GM23248 (cell line): Measurements from ENCODE around the gene ANKAR. TPM values are rescaled to one million over a fixed set of nuclear protein-coding genes. Genes with fewer than 3 reads are reported as not detected.

Source experiments
- DNase-seq: peaks from one replicate; pipeline ENCODE4 v3.0.0-alpha.2; 2015
- H2AFZ ChIP-seq: fragments of 200-600 bp; sonication (generic); 2 replicates; pipeline ENCODE4 v1.6.1; 2016; ENCODE audit warnings: antibody characterized with exemption
- H3F3A ChIP-seq: fragments of 200-600 bp; sonication (generic); 2 replicates; pipeline ENCODE4 v1.6.1; 2016; ENCODE audit warnings: mild to moderate bottlenecking, antibody characterized with exemption, mixed run types; ENCODE audit not compliant: insufficient read depth
- H3K27ac ChIP-seq: fragments of 200-600 bp; sonication (generic); 2 replicates; pipeline ENCODE4 v1.5.1; 2016; ENCODE audit warnings: mild to moderate bottlenecking
- H3K27me3 ChIP-seq: fragments of 200-600 bp; sonication (generic); replicated peaks from 2 replicates; pipeline ENCODE4 v1.6.1; 2016; ENCODE audit warnings: mild to moderate bottlenecking; ENCODE audit not compliant: insufficient read depth
- H3K36me3 ChIP-seq: fragments of 200-600 bp; sonication (generic); 2 replicates; pipeline ENCODE4 v1.6.1; 2016; ENCODE audit warnings: low read depth, mild to moderate bottlenecking
- H3K4me1 ChIP-seq: fragments of 200-600 bp; sonication (generic); 2 replicates; pipeline ENCODE4 v1.6.1; 2016; ENCODE audit warnings: mild to moderate bottlenecking; ENCODE audit not compliant: insufficient read depth
- H3K4me2 ChIP-seq: fragments of 200-600 bp; sonication (generic); one replicate; pipeline ENCODE4 v1.6.1; 2016; ENCODE audit warnings: mild to moderate bottlenecking; ENCODE audit not compliant: unreplicated experiment
- H3K4me3 ChIP-seq: fragments of 200-600 bp; sonication (generic); 2 replicates; pipeline ENCODE4 v1.5.1; 2016; ENCODE audit warnings: mild to moderate bottlenecking
- H3K79me2 ChIP-seq: fragments of 200-600 bp; sonication (generic); 2 replicates; pipeline ENCODE4 v1.6.1; 2016; ENCODE audit warnings: mild to moderate bottlenecking; ENCODE audit not compliant: insufficient read depth
- H3K9ac ChIP-seq: fragments of 200-600 bp; sonication (generic); 2 replicates; pipeline ENCODE4 v1.6.1; 2016; ENCODE audit warnings: mild to moderate bottlenecking
- H3K9me2 ChIP-seq: fragments of 200-600 bp; sonication (generic); 2 replicates; pipeline ENCODE4 v1.6.1; 2016; ENCODE audit warnings: mixed run types, mild to moderate bottlenecking, moderate library complexity; ENCODE audit not compliant: insufficient read depth
- H3K9me3 ChIP-seq: fragments of 200-600 bp; sonication (generic); one replicate; pipeline ENCODE4 v1.6.1; 2017; ENCODE audit warnings: low read depth
- H4K20me1 ChIP-seq: fragments of 200-600 bp; sonication (generic); 2 replicates; pipeline ENCODE4 v1.6.0; 2016; ENCODE audit not compliant: insufficient read depth
- EZH2 ChIP-seq: fragments of 200-600 bp; sonication (generic); IDR thresholded peaks from 2 replicates; pipeline ENCODE4 v1.6.1; 2018; ENCODE audit warnings: antibody characterized with exemption, mild to moderate bottlenecking; ENCODE audit not compliant: insufficient read depth, poor library complexity, severe bottlenecking
- EZH2phosphoT487 ChIP-seq: fragments of 200-600 bp; sonication (generic); IDR thresholded peaks from 2 replicates; pipeline ENCODE4 v1.6.1; 2018; ENCODE audit warnings: antibody characterized with exemption, moderate library complexity, mild to moderate bottlenecking, low read depth; ENCODE audit not compliant: insufficient read depth
- WGBS, 2 experiments: methylation state at CpG; one replicate each; pipeline ENCODE4 v1.1.6; 2015 to 2017; ENCODE audit warnings: low lambda C conversion rate in 2 of 2, low coverage in 1 of 2; ENCODE audit errors: missing lambda C conversion rate in 2 of 2; 5-methylcytosine and 5-hydroxymethylcytosine counted together
- in situ Hi-C: fragments of 300-500 bp; cut with MboI; formaldehyde crosslinking; loops from 2 replicates; pipeline ENCODE4 v1.15.0; 2020
- polyA plus RNA-seq: library from polyadenylated mRNA; unstranded; fragments of >200 nt; fragmentation: Nextera tagmentation; extraction: Ambion mirVana; gene quantifications from 2 replicates; pipeline ENCODE4 v1.2.1, GENCODE V29; 2016
- total RNA-seq: library from RNA; depleted of rRNA; stranded (reverse); fragments of >200 nt; shearing (Covaris generic); gene quantifications from 2 replicates; pipeline ENCODE4 v1.2.3, GENCODE V29; 2014

The ANKAR gene
- total and polyA plus RNA-seq, 2 experiments from 2014 or later, result 3.1 to 3.4 TPM

DNA sequence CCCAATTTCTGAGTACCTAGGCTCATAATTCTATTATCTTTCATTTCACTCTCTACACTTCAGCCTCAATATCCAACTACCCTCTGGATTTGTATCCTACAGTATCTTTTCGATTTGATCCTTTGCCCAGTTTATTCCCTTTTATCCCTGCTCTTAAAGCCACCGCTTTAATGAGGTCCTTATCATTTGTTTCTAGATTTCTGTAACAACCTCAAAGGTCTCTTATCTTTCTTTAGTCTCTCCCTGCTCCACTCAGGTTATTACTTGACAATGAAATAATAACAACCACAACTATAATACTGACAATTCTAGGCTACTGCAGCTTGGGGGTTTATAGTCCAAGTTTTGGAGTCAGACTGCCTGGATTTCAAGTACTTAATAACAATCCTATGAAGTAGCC is 39.1 kb upstream of the ANKAR start:
- no peaks in the 10 kb centered on the region for H3K79me2 ChIP-seq
- no peak overlapping the region for H3K9ac ChIP-seq
- H4K20me1 ChIP-seq, result no peaks in the 10 kb centered on the region
- no peak overlapping the region for H3K27ac ChIP-seq
- no peaks in the 10 kb centered on the region for H3K36me3 ChIP-seq
- TF ChIP-seq EZH2, result no peak
- TF ChIP-seq EZH2phosphoT487, result no peak
- no peak overlapping the region for H2AFZ ChIP-seq
- H3K9me3 ChIP-seq, result no peaks in the 10 kb centered on the region
- no peak for DNase-seq
- H3K9me2 ChIP-seq, result no peaks in the 10 kb centered on the region
- H3K27me3 ChIP-seq, result no peaks in the 10 kb centered on the region
- 67 to 78% methylated on average over 2 of the region's 2 CpGs for WGBS, 2 experiments
- in situ Hi-C loops, result no loop called here
- peaks cover 12% of the 10 kb centered on the region for H3K4me1 ChIP-seq
- H3K4me2 ChIP-seq, result no peak overlapping the region
- H3F3A ChIP-seq, result no peaks in the 10 kb centered on the region
- no peak overlapping the region for H3K4me3 ChIP-seq

DNA sequence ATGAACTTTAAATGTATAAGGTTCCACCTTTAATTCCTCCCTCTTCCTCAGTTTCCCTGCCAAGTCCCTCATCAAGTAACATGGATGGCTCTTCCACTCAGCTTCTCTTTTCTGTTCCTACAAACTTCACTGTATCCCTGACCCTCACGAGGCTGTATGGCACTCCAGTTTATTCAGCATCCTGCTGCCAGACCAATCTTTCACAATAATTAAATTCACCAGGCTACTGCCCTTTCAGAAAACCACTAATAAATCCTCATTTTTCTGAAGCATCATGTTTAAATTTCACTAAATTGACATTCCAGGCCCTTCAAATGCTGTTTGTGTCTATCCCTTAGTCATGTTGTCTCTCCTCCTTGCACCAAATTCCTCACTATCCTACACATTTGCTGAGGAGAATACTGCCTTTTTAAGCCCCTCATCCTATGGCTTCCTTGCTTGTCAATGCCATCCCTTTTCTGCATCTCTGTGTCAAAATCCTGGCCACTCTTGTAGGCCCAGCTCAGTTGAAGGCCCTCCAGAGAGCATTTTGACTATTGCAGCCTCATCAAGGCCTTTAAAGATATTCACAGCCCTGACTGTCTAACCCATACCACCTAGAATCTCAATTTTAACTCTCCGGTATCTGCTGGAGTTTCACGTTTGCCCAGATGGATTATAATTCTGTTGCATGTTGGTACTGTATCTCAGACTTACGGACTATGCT is 36.0 kb upstream of the ANKAR start:
- no peak for DNase-seq
- in situ Hi-C loops, result no loop called here
- Histone ChIP-seq H3K9ac (no peak overlapping the region), H2AFZ (no peak overlapping the region), H3K27ac (no peak overlapping the region), H3K36me3 (no peaks in the 10 kb centered on the region), H4K20me1 (no peaks in the 10 kb centered on the region), H3K4me2 (no peak overlapping the region), H3K27me3 (no peaks in the 10 kb centered on the region), H3K79me2 (no peaks in the 10 kb centered on the region), H3K4me1 (peaks cover 12% of the 10 kb centered on the region), H3K4me3 (no peak overlapping the region), H3K9me2 (no peaks in the 10 kb centered on the region), H3K9me3 (no peaks in the 10 kb centered on the region), H3F3A (no peaks in the 10 kb centered on the region)
- WGBS, 2 experiments, result 81 to 87% methylated on average over 4 of the region's 4 CpGs
- TF ChIP-seq EZH2phosphoT487 (no peak), EZH2 (no peak)

DNA sequence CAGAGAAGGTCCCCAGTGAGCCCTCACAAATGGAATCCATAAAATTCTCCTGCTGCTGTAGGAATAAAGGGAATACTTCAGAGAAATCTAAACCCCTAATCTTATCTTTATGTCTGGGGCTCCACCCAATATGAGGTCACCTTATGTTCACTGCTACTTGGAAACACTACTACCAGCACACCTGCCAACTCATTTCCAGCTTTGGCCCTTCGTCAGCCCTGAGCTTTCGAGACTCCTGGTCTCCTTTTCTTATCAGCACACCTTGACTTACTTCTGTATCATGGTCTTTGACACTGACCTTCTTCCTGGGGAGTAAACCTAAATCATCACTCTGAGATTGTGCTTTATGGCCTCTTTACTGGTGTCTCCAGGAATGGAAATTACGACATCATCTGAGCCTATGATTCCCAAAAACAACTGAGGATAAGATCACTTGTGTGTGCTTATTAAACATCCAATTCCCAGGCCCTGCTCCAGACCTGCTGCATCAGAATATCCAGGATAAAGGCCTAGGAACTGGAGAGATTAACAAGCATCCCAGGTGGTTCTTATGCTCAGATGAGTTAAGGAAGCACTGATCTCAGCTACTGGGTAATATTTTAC is 35.4 kb upstream of the ANKAR start:
- Histone ChIP-seq H3K36me3 (no peaks in the 10 kb centered on the region), H3K79me2 (no peaks in the 10 kb centered on the region), H3K4me3 (no peak overlapping the region), H3K4me2 (no peak overlapping the region), H3K27me3 (no peaks in the 10 kb centered on the region), H3K9me2 (no peaks in the 10 kb centered on the region), H3F3A (no peaks in the 10 kb centered on the region), H3K4me1 (peaks cover 9% of the 10 kb centered on the region), H4K20me1 (no peaks in the 10 kb centered on the region), H3K9ac (no peak overlapping the region), H2AFZ (no peak overlapping the region), H3K9me3 (no peaks in the 10 kb centered on the region), H3K27ac (no peak overlapping the region)
- TF ChIP-seq EZH2phosphoT487 (no peak), EZH2 (no peak)
- peak; percentile 5 for DNase-seq
- 46 to 51% methylated on average over 3 of the region's 3 CpGs for WGBS, 2 experiments
- in situ Hi-C loops, result no loop called here

DNA sequence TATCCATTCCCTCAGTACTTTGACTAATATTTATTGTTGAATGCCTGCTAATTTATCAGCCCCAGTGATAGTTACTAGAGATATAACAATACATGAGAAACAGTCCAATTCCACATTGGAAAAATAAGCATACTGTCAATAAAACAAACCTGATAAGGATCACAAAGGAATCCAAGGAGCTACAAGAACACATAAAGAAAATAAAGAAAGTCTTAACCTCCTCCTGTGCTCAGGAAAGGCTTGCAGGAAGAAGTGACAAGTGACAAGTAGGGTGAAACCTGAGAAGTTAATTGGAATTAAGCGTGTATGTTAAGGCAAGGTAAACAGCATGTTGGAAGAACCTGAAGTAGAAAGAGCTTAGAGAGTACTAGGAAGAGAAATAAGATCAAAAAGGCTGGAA is 33.5 kb upstream of the ANKAR start:
- Histone ChIP-seq H3K27me3 (no peaks in the 10 kb centered on the region), H3K4me1 (no peaks in the 10 kb centered on the region), H2AFZ (no peak overlapping the region), H3K4me2 (no peak overlapping the region), H3F3A (no peaks in the 10 kb centered on the region), H3K9ac (no peak overlapping the region), H3K79me2 (no peaks in the 10 kb centered on the region), H3K9me3 (no peaks in the 10 kb centered on the region), H4K20me1 (no peaks in the 10 kb centered on the region), H3K4me3 (no peak overlapping the region), H3K9me2 (no peaks in the 10 kb centered on the region), H3K36me3 (no peaks in the 10 kb centered on the region), H3K27ac (no peak overlapping the region)
- 13% methylated on average over 1 of the region's 1 CpG for WGBS, 2 experiments
- no peak for DNase-seq
- TF ChIP-seq EZH2phosphoT487 (no peak), EZH2 (no peak)
- in situ Hi-C loops, result no loop called here
